GM18868 (cell line): ENCODE measurements around the gene BRWD1.

Source experiments
- ATAC-seq: cut with Tn5 transposase; IDR thresholded peaks from one replicate; pipeline ENCODE4 v1.9.1; 2021; ENCODE audit warnings: mild to moderate bottlenecking, moderate library complexity; ENCODE audit not compliant: unreplicated experiment

Gene BRWD1

GRCh38 chr21:39204134-39204533 lies 109.3 kb downstream of the BRWD1 start:
- no peak for ATAC-seq

GRCh38 chr21:39198800-39199199 lies 114.6 kb downstream of the BRWD1 start:
- ATAC-seq = no peak

GRCh38 chr21:39197448-39198233 lies 115.8 kb downstream of the BRWD1 start:
- no peak for ATAC-seq

- ATAC-seq = no peak
Measured at GRCh38 chr21:39196838-39197237, 116.6 kb downstream of the BRWD1 start.

- ATAC-seq = no peak
Measured at GRCh38 chr21:39196310-39196709, 117.1 kb downstream of the BRWD1 start.

GRCh38 chr21:39193380-39193779 lies 120.1 kb downstream of the BRWD1 start:
- no peak for ATAC-seq

GRCh38 chr21:39189857-39190604 lies 123.4 kb downstream of the BRWD1 start:
- peak; percentile 33 for ATAC-seq

GRCh38 chr21:39188521-39189139 lies 124.8 kb downstream of the BRWD1 start:
- no peak for ATAC-seq

- ATAC-seq = no peak
Measured at GRCh38 chr21:39187141-39187540, 126.3 kb downstream of the BRWD1 start.

GRCh38 chr21:39186676-39187075 lies 126.8 kb downstream of the BRWD1 start:
- ATAC-seq = no peak

- ATAC-seq = no peak
Measured at GRCh38 chr21:39185157-39185556, 128.3 kb downstream of the BRWD1 start.

GRCh38 chr21:39184050-39184980 lies 129.1 kb downstream of the BRWD1 start:
- no peak for ATAC-seq

- ATAC-seq = peak; percentile 87
Measured at GRCh38 chr21:39183272-39184049, 130.0 kb downstream of the BRWD1 start, which contains the start of gene PSMG1. TSS of gene PSMG1 (minus strand) at chr21:39183451. CDS start at chr21:39183385, 66 bp downstream.

GRCh38 chr21:39182484-39183271 lies 130.8 kb downstream of the BRWD1 start:
- peak; percentile 29 for ATAC-seq

- ATAC-seq = no peak
Measured at GRCh38 chr21:39182016-39182415, 131.4 kb downstream of the BRWD1 start.

GRCh38 chr21:39181205-39181818 lies 132.1 kb downstream of the BRWD1 start:
- ATAC-seq = no peak

GRCh38 chr21:39180429-39181019 lies 132.9 kb downstream of the BRWD1 start:
- no peak for ATAC-seq

GRCh38 chr21:39178421-39178820 lies 135.0 kb downstream of the BRWD1 start:
- ATAC-seq = no peak
